Activated CD4-positive, CD25-positive, alpha-beta regulatory T cell treated with anti-CD3 and anti-CD28 coated beads, Interleukin-2, amount 50 U/mL, for 16 hours (primary cell): ENCODE results near the gene CALHM6.

ENCODE experiments used
- DNase-seq: peaks from one replicate; pipeline ENCODE4 v3.0.0-alpha.2; 2020; ENCODE audit warnings: low read depth, low spot score

Gene CALHM6

DNA sequence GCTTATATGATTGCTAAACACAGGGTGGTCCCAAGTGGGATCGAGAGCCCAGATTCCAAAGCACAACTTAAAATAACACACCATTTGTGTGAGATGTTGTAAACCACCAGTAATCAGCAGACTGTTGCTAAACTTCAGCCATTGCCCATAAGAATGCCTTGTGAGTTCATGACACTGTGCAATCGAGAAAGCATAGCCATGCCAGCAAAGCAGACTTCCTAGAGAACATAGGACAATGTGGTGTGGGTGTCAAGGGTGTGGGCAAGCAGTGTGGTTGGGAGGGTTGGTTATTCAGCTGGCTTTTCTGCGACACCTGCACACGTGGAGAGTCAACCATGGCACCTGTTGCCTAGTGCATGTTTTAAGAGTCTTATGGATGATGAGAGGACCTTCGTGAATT is 16.1 kb upstream of the CALHM6 start:
- no peak for DNase-seq

DNA sequence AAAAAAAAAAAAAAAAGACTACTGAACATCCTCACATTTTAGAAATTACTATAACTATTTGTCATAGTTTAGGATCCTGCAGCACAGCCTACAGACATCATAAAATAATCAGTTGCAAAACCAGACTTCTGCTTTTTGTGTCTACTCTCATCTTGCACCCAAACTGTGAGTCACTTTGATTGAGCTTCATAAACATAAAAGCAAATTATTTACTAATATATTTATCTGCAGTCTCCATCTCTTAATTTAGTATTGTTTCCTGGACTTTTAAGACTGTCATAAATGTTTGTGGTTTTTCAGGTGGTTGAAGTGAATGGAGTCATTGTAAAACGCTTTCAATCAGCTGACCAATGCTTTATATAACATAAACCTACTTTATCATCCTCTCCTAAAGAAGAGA is 14.8 kb upstream of the CALHM6 start:
- DNase-seq: no peak

DNA sequence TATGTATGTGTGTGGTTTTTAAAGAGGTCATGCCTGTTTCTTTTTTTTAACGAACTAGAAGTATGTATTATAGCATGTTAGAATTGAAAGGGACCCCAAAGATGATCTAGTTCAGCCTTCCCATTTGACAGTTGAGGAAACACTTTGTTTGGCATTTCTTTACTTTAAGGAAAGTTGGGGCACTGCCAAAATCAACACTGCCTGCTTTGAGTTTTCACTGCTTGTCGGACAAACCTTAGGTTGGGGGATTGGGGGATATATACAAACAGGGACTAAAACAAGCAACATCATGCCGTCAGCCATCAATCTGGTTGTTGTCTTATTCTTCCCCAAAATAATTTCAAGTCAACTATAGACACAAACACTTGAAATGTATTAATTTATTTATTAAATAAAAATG is 14.1 kb upstream of the CALHM6 start:
- DNase-seq: no peak

DNA sequence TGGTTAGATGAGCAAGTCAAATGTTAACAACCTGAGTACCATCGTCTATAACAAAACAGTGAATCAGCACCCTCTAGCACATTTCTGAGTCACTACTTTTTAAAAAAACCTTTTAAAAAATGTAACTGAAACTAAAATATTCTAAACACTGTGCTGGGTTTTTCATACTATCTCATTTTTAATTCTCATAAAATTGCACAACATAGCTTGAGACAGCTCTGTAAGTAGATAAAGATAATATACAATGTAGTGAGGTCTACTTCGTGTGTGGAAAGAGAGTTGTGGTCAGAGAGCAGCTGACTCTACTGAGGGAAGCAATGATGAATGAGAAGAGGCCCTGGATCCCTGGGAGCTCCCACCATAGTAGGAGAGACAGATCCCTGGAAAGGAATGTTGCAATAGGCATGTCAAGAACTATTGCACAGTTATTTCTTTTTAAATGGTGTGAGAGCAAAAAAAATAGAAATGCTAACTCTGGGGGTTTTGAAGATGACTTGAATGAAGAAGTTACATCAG is 13.6 kb upstream of the CALHM6 start:
- DNase-seq: no peak

DNA sequence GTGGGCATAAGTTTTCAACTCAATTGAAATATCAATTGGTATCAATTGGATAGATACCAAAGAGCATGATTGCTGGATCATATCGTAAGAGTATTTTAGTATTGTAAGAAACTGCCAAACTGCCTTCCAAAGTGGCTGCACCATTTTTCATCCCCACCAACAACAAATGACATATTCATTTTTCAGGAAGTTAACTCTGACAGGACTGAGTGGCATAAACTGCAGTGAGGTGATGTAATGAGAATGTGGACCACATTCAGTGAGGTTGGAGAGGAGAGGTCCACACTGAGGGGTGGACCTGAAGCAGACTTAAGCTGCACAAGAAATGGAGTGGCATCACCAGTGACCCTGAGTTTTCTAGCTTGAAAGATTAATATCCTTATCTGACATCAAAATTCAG is 11.6 kb upstream of the CALHM6 start:
- DNase-seq: no peak

DNA sequence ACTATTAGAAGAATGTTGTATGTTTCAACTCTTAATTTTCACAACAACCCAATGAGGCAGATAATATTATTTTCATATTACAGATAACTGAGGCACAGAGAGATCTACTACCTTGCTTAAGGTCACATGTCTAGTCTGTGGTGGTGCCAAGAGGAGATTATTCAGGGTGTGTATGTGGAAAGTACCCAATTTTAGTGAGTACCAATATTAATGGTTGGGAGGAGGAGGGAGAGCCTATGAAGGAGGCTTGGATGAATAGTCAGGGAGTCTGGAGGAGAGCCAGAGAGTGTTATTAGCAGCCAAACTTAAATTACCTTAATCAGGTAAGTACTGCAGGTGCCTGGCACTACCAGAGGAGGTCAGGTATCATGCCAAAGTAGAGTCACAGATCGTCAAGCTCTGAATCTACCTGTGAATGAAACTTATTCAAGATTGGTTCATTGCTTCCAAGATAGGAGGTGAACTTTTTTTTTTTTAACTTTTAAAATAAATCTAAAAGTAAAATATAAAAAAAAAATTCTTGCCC is 10.9 kb upstream of the CALHM6 start:
- no peak for DNase-seq

DNA sequence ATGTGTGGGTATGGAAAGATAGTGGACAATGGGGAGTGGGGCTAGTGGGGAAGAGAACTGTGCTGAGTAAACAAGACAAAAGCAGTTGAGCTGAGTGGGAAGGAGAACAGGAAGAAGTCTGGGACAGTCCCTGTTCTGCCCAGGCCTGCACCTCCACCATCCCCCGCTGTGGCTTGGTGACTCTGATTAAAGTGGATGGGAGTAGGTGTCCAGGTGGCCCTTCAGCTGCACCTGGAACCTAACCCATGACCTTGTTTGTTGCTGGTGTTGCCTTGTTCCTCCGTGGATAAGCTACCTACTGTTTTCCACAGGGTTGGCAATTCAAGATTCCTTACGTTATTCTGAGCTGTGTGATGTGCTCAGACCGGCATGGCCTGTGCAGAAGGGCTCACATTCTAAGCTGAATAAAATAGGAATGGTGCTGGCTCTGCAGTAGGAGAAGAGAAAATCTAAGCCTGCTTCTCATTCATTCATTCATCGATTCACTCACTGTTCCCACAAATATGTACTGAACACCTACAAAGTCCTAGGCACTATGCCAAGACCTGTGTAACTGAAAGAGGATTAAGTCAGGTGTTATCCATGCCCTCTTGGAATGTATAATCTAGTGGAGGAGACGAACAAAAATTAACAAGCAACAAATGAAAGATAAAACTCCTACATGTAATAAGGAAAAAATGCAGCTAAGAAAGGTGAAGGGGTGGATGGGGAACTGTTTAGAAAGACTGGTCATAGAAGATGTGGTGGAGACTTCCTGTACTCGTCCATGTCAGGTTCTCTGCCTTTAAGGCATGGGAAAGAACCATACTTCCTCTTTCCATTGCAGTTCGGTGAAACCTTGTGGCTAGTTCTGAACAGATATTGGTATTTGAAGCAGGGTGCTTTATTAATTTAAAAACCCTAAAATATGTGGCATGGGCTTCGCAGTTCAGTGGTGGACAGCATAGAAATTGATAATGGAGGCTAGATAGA is 10.1 kb upstream of the CALHM6 start:
- no peak for DNase-seq

DNA sequence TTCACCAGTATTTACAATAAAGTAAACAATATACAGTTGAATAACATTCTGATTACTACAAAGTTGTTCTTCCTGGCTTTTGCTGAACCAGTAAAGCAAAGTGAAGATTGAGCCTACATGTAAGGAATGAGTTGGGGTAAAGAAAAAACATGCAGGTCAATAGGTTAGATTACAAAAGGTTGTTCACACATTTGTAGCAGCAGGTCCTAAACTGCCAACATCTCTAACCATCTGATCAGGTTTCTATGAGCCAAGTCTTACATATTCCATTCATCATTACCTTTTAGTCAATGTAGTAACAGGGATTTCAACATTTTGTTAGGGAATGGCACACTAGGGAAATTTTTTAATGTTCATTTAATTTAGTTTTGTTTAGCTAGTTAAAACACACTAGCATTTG is 9.3 kb upstream of the CALHM6 start:
- no peak for DNase-seq

DNA sequence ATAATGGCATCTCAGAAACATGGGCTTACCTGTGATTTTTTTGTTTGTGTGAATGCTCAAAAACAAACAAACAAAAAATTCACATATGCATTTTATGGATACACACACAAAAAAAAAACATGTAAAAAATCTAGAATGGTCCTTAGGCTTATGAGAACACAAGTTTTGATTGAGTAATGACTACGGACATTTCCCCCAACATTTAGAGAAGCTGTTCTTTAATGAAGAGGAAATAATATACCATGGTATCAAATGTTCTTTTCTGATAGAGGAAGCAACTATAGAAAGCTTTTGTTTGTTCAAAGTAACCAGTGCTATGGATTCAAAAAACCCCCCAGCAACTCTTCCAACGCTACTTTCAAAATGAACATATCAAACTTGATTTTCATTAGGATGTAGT is 8.6 kb upstream of the CALHM6 start:
- no peak for DNase-seq

DNA sequence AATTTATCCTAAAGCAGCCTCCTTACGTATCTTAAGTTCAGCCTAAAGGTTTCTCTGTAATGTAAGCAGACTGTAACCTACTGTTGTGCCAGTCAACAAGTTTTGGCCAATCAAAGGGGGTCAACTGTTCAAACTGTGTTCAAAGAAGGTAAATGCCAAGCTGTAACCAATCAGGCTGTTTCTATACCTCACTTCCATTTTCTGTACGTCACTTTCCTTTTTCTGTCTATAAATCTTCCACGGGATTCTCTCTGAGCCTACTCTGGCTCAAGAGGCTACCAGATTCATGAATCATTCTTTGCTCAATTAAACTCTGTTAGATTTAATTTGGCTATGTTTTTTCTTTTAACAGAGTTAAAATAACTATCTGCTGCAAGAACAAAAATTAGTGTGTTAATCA is 5.1 kb upstream of the CALHM6 start:
- no peak for DNase-seq

DNA sequence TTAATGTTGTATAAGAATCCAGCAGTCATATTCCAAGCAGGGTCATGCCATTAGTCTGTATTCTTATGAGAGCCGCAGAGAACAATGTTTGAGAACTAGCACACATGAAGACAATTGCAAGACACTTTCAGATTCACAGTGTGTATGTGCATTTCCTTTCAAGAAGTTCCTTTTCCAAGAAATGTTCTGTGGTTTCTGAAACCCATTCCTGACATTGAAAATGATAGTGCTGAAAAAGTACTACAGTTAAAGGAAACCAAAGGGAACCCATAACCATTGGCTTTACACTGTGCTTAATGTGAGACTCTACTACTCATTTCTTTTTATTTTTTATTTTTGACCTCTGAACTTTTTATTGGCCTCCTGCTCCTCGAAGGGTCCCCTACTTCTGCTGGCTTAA is 4.2 kb upstream of the CALHM6 start:
- DNase-seq: no peak

DNA sequence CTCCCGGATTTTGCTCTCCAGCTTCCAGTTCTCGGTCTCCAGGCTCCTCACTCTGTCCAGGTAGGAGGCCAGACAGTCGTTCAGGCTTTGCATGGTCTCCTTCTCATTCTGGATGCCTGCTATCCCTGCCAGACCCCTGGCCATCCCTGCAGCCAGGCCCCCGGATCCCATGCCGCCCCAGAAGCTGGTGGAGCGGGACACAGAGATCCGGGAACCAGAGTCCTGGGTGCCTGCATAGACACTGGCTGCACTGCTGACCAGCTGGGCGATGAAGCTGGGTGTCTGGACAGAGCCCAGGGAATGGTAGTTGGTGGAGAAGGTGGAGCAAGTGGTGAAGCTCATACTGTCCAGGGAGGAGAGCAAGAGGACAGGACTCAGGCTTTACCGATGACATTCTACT is 2.9 kb upstream of the CALHM6 start:
- no peak for DNase-seq

DNA sequence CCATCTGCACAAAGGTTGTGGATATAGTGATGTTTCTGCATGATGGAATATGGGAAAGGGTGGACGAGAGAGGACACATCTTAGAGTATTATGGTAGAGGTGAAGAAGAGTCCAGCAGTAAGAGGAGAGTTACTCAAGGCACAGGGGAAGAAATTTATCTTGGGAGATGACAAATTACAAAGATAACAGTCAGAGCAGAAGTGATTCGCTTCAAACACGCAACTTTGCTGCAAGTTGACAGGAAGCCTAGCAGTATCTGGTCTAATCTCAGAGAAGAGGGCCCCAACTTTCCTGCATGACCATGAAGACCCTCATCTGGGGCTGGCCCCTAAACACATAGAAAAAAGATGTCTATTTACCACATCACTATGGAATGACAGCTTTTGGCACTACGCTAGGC is 1.2 kb upstream of the CALHM6 start:
- DNase-seq: no peak

DNA sequence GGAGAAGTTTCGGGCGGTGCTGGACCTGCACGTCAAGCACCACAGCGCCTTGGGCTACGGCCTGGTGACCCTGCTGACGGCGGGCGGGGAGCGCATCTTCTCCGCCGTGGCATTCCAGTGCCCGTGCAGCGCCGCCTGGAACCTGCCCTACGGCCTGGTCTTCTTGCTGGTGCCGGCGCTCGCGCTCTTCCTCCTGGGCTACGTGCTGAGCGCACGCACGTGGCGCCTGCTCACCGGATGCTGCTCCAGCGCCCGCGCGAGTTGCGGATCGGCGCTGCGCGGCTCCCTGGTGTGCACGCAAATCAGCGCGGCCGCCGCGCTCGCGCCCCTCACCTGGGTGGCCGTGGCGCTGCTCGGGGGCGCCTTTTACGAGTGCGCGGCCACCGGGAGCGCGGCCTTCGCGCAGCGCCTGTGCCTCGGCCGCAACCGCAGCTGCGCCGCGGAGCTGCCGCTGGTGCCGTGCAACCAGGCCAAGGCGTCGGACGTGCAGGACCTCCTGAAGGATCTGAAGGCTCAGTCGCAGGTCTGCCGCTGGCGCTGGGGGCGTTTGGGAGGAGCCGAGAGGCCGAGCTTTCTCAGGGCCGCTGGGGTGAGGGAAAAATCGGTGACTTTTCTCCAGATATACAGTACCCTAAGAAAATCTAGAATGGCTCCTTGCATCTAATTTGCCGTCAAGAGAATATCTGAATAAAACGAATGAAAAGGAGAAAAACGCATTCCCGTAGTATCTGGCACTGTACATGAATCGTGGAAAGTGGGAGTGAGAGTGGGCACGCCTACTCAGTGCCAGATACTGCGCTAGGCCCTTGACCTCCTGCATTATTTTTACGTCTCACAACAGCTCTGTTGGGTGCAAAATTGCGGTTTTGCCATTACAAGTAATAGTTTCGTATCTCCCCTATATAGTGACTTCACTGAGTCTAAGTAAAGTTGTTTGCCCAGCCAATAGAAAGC is 1.0 kb downstream of the CALHM6 start:
- no peak for DNase-seq

DNA sequence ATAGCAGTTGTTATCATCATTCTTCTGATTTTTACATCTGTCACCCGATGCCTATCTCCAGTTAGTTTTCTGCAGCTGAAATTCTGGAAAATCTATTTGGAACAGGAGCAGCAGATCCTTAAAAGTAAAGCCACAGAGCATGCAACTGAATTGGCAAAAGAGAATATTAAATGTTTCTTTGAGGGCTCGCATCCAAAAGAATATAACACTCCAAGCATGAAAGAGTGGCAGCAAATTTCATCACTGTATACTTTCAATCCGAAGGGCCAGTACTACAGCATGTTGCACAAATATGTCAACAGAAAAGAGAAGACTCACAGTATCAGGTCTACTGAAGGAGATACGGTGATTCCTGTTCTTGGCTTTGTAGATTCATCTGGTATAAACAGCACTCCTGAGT is 2.1 kb downstream of the CALHM6 start:
- no peak for DNase-seq

DNA sequence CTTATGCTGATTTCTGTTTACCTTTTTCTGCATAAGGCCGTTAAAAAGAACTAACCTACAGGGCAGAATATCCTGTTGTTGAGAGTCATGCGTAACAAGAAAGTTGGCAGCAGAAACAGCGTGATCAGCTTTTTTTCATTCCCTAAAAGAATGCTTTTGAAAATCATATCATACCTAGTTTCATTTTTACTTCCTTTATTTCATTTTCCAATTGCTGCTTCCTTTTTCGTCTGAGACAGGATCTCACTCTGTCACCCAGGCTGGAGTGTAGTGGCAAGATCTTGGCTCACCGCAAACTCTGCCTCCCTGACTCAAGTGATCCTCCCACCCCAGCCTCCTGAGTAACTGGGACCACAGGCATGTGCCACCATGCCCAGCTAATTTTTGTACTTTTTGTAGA is 4.1 kb downstream of the CALHM6 start:
- DNase-seq: no peak

DNA sequence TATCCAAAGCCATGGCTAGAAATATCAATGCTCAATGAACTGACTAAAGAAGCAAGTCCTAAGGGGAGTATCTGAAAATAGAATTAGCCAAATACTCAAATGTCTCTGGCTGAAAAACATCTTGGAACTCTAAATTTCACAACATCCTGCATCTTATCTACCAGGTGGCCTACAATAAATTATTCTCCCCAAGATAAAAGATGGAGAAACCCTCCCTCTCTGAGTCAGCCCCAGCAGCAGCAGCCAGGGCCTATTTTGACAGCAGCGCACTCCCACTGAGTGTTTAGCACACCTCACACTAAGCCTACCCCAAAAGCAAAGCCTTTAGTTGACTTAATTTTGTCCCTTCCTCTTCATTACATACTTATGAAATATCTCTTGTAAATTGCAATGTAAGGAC is 5.9 kb downstream of the CALHM6 start:
- DNase-seq: no peak

DNA sequence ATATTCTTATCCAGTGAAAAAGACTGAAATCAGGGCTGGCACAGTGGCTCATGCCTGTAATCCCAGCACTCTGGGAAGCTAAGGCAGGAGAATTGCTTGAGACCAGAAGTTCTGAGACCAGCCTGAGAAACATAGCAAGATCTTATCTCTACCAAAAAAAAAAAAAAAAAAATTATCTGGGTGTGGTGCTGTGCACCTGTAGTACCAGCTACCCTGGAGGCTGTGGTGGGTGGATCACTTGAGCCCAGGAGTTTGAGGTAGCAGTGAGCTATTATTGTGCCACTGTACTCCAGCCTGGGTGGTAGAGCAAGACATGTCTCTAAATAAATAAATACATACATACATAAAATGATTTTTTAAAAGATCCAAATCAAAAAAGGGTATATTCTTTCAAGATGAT is 6.3 kb downstream of the CALHM6 start:
- no peak for DNase-seq

DNA sequence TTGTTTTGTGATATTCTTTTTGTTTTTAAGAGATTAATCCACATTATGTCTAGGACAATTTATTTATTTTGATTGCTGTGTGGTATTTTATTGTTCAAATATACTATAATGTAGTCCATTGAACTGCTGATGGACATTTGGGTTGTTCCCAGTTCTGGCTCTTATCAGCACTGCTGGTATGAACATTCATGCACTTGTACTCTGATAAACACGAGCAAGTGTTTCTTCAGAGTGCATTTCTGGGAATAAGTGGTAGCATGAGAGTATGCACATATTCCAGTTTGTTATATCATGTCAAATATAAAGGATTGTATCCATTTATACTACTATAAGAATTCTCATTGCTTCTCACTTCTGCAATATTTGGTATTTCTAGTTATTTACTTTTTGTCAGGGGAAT is 7.1 kb downstream of the CALHM6 start:
- no peak for DNase-seq

DNA sequence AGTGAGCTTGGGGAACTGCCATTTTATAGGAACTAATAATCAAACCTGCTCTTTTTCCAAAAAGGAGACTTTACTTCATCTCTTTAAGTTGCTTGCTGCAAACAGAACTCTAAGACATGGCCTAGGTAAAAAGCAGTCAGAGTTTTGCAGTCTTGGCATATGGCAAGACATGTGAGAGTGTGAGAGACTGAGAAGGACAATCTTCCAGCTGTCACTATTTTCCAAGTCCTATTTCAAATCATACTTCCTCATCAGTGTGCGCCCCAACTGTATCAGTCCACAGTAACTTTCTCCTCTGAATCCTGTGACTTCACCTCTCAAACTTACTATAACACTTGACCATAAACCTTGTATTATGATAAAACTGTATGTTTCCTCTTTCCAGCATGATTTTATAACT is 10.4 kb downstream of the CALHM6 start:
- no peak for DNase-seq

DNA sequence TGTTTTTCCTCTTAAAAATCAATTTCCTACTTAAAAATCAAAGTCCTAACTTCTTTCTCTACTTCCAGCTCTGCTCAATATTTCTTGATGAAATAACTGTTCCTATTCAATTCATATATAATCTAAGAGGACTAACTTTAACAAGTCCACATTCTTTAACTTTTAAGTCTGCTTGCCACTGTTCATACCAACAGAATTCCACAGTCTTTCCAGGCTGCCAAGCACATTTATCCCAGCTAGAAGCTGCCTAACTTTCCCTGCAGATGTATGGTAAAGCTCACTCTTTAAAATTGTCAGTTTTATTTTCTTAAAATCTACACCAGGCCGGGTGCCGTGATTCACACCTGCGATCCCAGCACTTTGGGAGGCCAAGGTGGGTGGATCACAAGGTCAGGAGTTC is 11.5 kb downstream of the CALHM6 start:
- no peak for DNase-seq

DNA sequence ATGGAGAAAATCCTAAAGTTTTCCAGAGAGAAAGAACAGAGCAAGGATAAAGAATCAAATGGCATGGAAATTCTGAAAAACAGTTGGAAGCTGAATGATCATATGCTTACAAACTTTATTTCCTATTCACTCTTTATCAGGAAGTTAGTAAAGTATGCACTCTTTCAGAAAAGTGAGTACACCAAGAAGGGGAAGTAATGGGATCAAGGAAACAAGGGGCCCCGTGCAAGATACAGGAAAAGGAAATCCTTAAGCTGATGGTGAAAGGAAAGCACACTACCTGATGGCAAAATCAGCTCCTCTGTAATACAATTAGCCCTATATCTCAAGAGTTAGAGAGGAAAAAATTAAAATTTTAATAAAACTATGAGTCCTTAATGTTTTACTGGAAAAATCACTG is 14.0 kb downstream of the CALHM6 start:
- no peak for DNase-seq
